A673 (cell line): Measurements from ENCODE around the gene NDUFB3.

Experiments used
- CTCF ChIP-seq: fragments of 300-800, 200-600 bp; sonication (generic); conservative IDR thresholded peaks from 2 replicates; pipeline ENCODE4 v1.5.1; 2017; ENCODE audit warnings: low read depth, mild to moderate bottlenecking, antibody characterized with exemption, low read length, moderate library complexity, mixed read lengths
- EZH2 ChIP-seq: fragments of 200-600 bp; sonication (generic); IDR thresholded peaks from 2 replicates; pipeline ENCODE4 v1.6.1; 2017; ENCODE audit warnings: borderline replicate concordance, low read depth, mild to moderate bottlenecking, mixed read lengths, antibody characterized with exemption, low read length; ENCODE audit not compliant: poor library complexity, severe bottlenecking

DNA sequence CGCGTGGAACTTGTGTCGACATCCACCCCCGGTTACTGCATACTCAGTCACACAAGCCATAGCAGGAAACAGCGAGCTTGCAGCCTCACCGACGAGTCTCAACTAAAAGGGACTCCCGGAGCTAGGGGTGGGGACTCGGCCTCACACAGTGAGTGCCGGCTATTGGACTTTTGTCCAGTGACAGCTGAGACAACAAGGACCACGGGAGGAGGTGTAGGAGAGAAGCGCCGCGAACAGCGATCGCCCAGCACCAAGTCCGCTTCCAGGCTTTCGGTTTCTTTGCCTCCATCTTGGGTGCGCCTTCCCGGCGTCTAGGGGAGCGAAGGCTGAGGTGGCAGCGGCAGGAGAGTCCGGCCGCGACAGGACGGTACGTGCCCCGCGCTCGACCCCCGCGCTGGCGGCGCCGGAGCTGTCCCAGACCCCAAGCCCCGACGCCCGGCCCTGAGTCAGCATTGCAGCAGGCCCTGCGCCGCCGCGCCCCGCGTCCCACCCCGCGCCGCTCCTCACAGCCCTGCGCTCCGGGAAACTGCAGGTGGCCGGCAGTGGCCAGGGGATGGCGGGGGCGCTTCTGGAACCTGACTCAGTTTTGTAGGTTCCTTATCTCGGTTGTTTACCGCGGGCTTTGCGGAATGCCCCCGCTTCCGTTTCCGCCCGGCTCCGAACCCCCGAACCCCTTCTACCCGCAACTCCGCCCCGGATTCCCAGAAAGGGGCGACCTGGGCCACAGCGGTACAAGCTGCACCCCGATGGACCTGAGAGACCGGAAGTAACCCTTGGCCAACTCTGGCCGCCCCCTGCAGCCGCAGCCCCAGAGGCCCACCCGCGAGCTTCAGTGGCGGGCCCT lies 44.5 kb downstream of the NDUFB3 start, which contains the start of gene CFLAR:
- no peak for TF ChIP-seq EZH2
- no peak for TF ChIP-seq CTCF
